ENCODE data around the gene BGLAP. TPM values are rescaled to one million over a fixed set of nuclear protein-coding genes. Genes with fewer than 3 reads are reported as not detected.
A peak's percentile ranks its signal among the peaks of the same experiment; 100 is the strongest.
"Not testable (repeated sequence)": the region's sequence is repeated elsewhere in the genome, so short reads cannot be mapped to it uniquely, and the experiment has no call there.

BGLAP gene
- total RNA-seq, 2 donors from 2014 or later, result not detected

DNA sequence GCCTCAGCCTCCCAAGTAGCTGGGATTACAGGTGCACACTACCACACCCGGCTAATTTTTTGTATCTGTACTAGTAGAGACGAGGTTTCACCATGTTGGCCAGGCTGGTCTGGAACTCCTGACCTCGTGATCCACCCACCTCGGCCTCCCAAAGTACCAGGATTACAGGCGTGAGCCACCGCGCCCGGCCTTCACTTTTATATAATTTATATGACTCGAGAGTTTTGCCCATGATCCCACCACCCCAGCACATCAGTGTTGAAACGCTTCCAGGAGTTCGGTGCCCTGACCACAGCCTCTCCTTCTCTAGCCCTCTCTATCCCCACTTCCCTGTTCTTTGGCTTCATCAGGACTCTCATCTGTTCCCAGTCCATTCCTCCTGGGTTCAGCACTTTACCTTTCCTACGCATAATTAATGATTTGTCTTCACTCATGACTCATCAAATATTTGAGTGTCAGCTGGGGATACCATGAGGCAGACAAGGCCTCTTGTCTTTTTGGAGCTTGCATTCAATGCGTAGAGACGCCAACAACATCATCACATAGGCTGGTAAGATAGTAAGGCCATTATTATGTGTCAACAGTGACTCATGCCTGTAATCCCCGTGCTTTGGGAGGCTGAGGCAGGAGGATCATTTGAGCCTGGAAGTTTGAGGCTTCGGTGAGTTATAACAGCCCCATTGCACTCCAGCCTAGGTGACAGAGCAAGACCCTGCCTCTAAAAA is 27.8 kb upstream of the BGLAP start:
- Histone ChIP-seq H3K4me3 (peak overlapping the region; percentile 81), H3K27ac (peak overlapping the region; percentile 78 to 89), H3K9me3 (no peaks in the 10 kb centered on the region), H3K36me3 (peaks cover 16% of the 10 kb centered on the region), H3K4me1 (ENCODE audit: control insufficient read depth in 1 of 2, low read depth in 2 of 2) (peaks cover 21 to 31% of the 10 kb centered on the region in 2 donors), H3K27me3 (replicated peaks; ENCODE audit: insufficient read depth) (no peaks in the 10 kb centered on the region)
- DNase-seq (ENCODE audit: low spot score) (no peak), ATAC-seq (ENCODE audit: insufficient number of reproducible peaks, low FRiP score, low read depth) (no peak)
- TF ChIP-seq CTCF (IDR thresholded peaks at IDR 0.05), result no peak

DNA sequence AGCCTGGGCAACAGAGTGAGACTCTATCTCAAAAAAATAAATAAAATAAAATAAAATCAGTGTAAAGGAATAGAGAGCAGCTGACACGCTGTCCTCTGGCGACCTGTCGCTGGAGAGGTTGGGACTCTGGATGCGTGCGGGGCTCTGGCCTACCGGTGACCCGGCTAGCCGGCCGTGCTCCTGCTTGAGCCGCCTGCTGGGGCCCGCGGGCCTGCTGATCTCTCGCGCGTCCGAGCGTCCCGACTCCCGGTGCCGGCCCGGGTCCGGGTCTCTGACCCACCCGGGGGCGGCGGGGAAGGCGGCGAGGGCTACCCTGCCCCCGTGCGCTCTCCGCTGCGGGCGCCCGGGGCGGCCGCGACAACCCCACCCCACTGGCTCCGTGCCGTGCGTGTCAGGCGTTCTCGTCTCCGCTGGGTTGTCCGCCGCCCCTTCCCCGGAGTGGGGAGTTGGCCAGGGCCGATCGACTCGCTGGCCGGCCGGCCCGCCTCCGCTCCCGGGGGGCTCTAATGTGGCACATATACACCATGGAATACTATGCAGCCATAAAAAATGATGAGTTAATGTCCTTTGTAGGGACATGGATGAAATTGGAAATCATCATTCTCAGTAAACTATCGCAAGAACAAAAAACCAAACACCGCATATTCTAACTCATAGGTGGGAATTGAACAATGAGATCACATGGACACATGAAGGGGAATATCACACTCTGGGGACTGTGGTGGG is 25.5 kb upstream of the BGLAP start:
- ATAC-seq (ENCODE audit: insufficient number of reproducible peaks, low FRiP score, low read depth); H3K27me3 ChIP-seq (replicated peaks; ENCODE audit: insufficient read depth); H3K4me3 ChIP-seq; H3K27ac ChIP-seq; DNase-seq (ENCODE audit: low spot score); H3K9me3 ChIP-seq: not testable (repeated sequence)
- peaks cover 21 to 31% of the 10 kb centered on the region in 2 donors for H3K4me1 ChIP-seq (ENCODE audit: control insufficient read depth in 1 of 2, low read depth in 2 of 2)
- H3K36me3 ChIP-seq, result peaks cover 11% of the 10 kb centered on the region

DNA sequence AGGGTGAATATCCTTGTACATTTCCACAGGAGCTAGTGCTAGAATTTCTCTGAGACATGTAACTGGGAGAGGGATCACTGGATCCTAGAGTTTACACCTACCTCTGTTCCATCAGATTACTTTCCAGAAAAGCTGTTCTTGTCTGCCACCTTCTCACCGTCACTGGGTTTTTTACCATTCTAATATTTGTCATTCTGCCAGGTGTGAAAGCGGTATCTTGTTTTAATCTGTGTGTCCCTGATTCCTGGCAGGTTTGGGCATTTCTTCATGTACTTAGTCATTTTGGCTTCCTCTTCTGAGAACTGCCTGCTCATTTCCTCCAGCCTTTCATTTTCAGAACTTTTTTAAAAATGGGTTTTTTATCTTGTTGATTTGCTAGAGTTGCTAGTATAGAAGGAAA is 24.1 kb upstream of the BGLAP start:
- no peaks in the 10 kb centered on the region for H3K9me3 ChIP-seq
- DNase-seq (ENCODE audit: low spot score) (no peak), ATAC-seq (ENCODE audit: insufficient number of reproducible peaks, low FRiP score, low read depth) (no peak)
- H3K4me3 ChIP-seq, result peak overlapping the region; percentile 1
- peak overlapping the region; percentile 63 to 70 for H3K27ac ChIP-seq
- no peaks in the 10 kb centered on the region for H3K27me3 ChIP-seq (replicated peaks; ENCODE audit: insufficient read depth)
- peaks cover 21 to 26% of the 10 kb centered on the region in 2 donors for H3K4me1 ChIP-seq (ENCODE audit: control insufficient read depth in 1 of 2, low read depth in 2 of 2)
- H3K36me3 ChIP-seq, result peaks cover 9% of the 10 kb centered on the region
- no peak for TF ChIP-seq CTCF (IDR thresholded peaks at IDR 0.05)

GRCh38 chr1:156220226-156220625 is 21.8 kb upstream of the BGLAP start:
- ATAC-seq (ENCODE audit: insufficient number of reproducible peaks, low FRiP score, low read depth) (no peak), DNase-seq (ENCODE audit: low spot score) (no peak)
- no peak overlapping the region for H3K4me3 ChIP-seq
- H3K27ac ChIP-seq, result no peak overlapping the region
- H3K4me1 ChIP-seq (ENCODE audit: control insufficient read depth in 1 of 2, low read depth in 2 of 2), result peaks cover 14 to 16% of the 10 kb centered on the region in 2 donors
- no peaks in the 10 kb centered on the region for H3K27me3 ChIP-seq (replicated peaks; ENCODE audit: insufficient read depth)
- H3K36me3 ChIP-seq, result peaks cover 19% of the 10 kb centered on the region
- no peak for TF ChIP-seq CTCF (IDR thresholded peaks at IDR 0.05)
- H3K9me3 ChIP-seq, result no peaks in the 10 kb centered on the region

DNA sequence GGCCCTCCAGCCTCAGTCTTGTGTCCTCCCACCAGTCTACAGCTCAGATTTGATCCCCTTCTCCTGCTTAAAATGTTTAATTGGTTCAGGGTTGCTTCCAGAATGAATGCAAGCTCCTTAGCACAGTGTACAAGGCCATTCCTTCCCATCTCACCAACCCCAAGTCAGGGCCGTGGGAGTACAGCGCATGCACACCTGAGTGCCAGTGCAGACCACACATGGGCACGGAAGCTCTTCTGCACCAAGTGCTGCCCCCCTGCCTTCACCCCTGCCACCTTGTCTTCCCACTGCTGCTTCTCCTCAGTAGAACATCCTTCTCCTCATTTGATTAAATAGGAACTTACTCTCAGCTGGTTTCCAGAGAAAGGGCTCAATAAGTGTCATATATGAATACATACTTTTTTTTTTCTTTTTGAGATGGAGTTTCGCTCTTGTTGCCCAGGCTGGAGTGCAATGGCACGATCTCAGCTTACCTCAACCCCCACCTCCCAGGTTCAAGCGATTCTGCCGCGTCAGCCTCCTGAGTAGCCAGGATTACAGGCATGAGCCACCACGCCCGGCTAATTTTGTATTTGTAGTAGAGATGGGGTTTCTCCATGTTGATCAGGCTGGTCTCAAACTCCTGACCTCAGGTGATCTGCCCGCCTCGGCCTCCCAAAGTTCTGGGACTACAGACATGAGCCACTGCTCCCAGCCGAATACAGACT is 19.8 kb upstream of the BGLAP start:
- no peaks in the 10 kb centered on the region for H3K27me3 ChIP-seq (replicated peaks; ENCODE audit: insufficient read depth)
- no peak for TF ChIP-seq CTCF (IDR thresholded peaks at IDR 0.05)
- H3K4me1 ChIP-seq (ENCODE audit: control insufficient read depth in 1 of 2, low read depth in 2 of 2), result peaks cover 14% of the 10 kb centered on the region in 2 donors
- ATAC-seq (ENCODE audit: insufficient number of reproducible peaks, low FRiP score, low read depth) (no peak), DNase-seq (ENCODE audit: low spot score) (no peak)
- H3K4me3 ChIP-seq, result no peak overlapping the region
- no peak overlapping the region for H3K27ac ChIP-seq
- peaks cover 19% of the 10 kb centered on the region for H3K36me3 ChIP-seq
- no peaks in the 10 kb centered on the region for H3K9me3 ChIP-seq

Data from thoracic aorta (tissue), 2 donors.